ENCODE measurements around the gene SNX4. TPM values are rescaled to one million over a fixed set of nuclear protein-coding genes. Genes with fewer than 3 reads are reported as not detected.
"Not testable (repeated sequence)": the region's sequence is repeated elsewhere in the genome, so short reads cannot be mapped to it uniquely, and the experiment has no call there.

The SNX4 gene
- total RNA-seq, 2 experiments from 2014 or later, result 28.3 to 31.3 TPM

DNA sequence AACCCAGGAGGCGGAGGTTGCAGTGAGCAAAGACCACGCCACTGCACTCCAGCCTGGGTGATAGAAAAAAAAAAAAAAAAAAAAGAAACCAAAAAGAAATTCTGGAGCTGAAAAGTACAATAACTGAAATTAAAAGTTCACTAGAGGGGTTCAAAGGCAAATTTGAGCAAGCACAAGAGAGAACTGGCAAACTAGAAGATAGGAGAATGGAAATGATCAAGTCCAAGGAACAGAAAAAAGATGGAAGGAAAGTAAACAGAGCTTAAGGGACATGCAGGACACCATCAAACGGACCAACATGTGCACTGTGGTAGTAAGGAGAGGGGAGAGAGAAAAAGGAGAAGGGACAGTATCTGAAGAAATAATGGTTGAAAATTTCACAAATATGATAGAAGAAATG, 12.9 kb downstream of the SNX4 start:
- POLR2A ChIA-PET, result interaction anchor here (0.6 to 0.8 kb wide), 2 partner anchors 14 to 263 kb away, joined by 3 to 4 read pairs; no protein-coding TSS in a partner anchor
- no peak for TF ChIP-seq CTCF (IDR thresholded peaks at IDR 0.05)
- Mint-ChIP-seq H3K27me3 (no peaks in the 10 kb centered on the region), H3K4me1 (ENCODE audit: low read depth) (peaks cover 13% of the 10 kb centered on the region), H3K4me3 (no peak overlapping the region), H3K27ac (no peak overlapping the region), H3K36me3 (ENCODE audit: low read depth) (peaks cover 56% of the 10 kb centered on the region), H3K9me3 (peaks cover 10% of the 10 kb centered on the region)
- ATAC-seq (no peak), DNase-seq (no peak)
- CTCF ChIA-PET, result no interaction called here
- intact Hi-C loops (cut with micrococcal nuclease), result no loop called here

- peaks cover 24% of the 10 kb centered on the region for H3K36me3 Mint-ChIP-seq (ENCODE audit: low read depth)
- CTCF ChIA-PET, result no interaction called here
These were observed 21.4 kb downstream of the SNX4 start for GRCh38 chr3:125498630-125499029.

DNA sequence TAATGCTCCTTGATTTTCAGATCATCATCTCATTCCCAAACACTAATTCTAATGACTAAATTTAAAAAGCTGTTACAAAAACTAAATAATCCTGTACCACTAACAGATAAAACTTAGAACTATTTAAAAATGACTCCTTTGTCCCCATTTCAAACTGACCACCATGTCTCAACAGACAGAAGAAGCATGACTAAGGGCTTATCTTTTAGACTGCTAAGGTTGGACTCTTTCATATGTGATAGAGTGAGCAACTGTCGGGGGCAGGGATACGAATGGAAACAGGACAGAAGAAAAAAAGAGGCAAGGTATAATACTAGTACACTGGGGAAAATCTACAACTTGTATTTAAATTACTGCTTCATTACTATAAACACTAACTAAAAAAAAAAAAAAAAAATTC, 23.3 kb downstream of the SNX4 start:
- H3K9me3 Mint-ChIP-seq, result no peaks in the 10 kb centered on the region
- intact Hi-C loops (cut with micrococcal nuclease), result no loop called here
- ChIA-PET CTCF (no interaction called here), POLR2A (no interaction called here)
- no peak for TF ChIP-seq CTCF (IDR thresholded peaks at IDR 0.05)
- no peaks in the 10 kb centered on the region for H3K4me1 Mint-ChIP-seq (ENCODE audit: low read depth)
- no peaks in the 10 kb centered on the region for H3K27me3 Mint-ChIP-seq
- H3K36me3 Mint-ChIP-seq (ENCODE audit: low read depth), result peaks cover 20% of the 10 kb centered on the region
- H3K4me3 Mint-ChIP-seq, result no peak overlapping the region
- ATAC-seq (no peak), DNase-seq (no peak)
- H3K27ac Mint-ChIP-seq, result no peak overlapping the region

More at GRCh38 chr3:125498630-125499029, 21.4 kb downstream of the SNX4 start:
- H3K4me1 Mint-ChIP-seq (ENCODE audit: low read depth), result no peaks in the 10 kb centered on the region
- no peak overlapping the region for H3K4me3 Mint-ChIP-seq
- intact Hi-C loops (cut with micrococcal nuclease), result no loop called here
- POLR2A ChIA-PET, result no interaction called here
- ATAC-seq (no peak), DNase-seq (no peak)
- no peaks in the 10 kb centered on the region for H3K27me3 Mint-ChIP-seq
- H3K9me3 Mint-ChIP-seq, result no peaks in the 10 kb centered on the region
- no peak for TF ChIP-seq CTCF (IDR thresholded peaks at IDR 0.05)
- no peak overlapping the region for H3K27ac Mint-ChIP-seq

GRCh38 chr3:125482406-125482805, 37.6 kb downstream of the SNX4 start:
- ATAC-seq (no peak), DNase-seq (no peak)
- Mint-ChIP-seq H3K27me3 (no peaks in the 10 kb centered on the region), H3K27ac (no peak overlapping the region), H3K4me1 (ENCODE audit: low read depth) (no peaks in the 10 kb centered on the region), H3K4me3 (no peak overlapping the region), H3K9me3 (no peaks in the 10 kb centered on the region), H3K36me3 (ENCODE audit: low read depth) (peaks cover 8% of the 10 kb centered on the region)
- ChIA-PET POLR2A (no interaction called here), CTCF (interaction anchor here (1.6 kb wide), 1 partner anchor 11 kb away, joined by 5 read pairs; no protein-coding TSS in a partner anchor)
- no peak for TF ChIP-seq CTCF (IDR thresholded peaks at IDR 0.05)
- intact Hi-C loops (cut with micrococcal nuclease), result no loop called here

- ATAC-seq, result no peak
- Mint-ChIP-seq H3K27me3 (no peaks in the 10 kb centered on the region), H3K4me1 (ENCODE audit: low read depth) (no peaks in the 10 kb centered on the region), H3K9me3 (no peaks in the 10 kb centered on the region), H3K36me3 (ENCODE audit: low read depth) (peaks cover 8% of the 10 kb centered on the region), H3K4me3 (no peak overlapping the region), H3K27ac (no peak overlapping the region)
- CTCF ChIA-PET, result interaction anchor here (1.1 to 1.6 kb wide), 2 partner anchors 11 to 104 kb away, joined by 3 to 5 read pairs; no protein-coding TSS in a partner anchor
- POLR2A ChIA-PET, result no interaction called here
- TF ChIP-seq CTCF (IDR thresholded peaks at IDR 0.05), result no peak
- intact Hi-C loops (cut with micrococcal nuclease), result no loop called here
- no peak for DNase-seq
These were observed 38.2 kb downstream of the SNX4 start for GRCh38 chr3:125481786-125482185.

GRCh38 chr3:125481375-125481759, 38.6 kb downstream of the SNX4 start:
- ChIA-PET POLR2A (interaction anchor here (1.0 kb wide), 1 partner anchor 38 kb away, joined by 4 read pairs; the partner anchor contains the start of gene SNX4), CTCF (interaction anchor here (1.1 to 1.6 kb wide), 2 partner anchors 10 to 105 kb away, joined by 3 to 5 read pairs; no protein-coding TSS in a partner anchor)
- H3K27me3 Mint-ChIP-seq; H3K9me3 Mint-ChIP-seq; H3K4me1 Mint-ChIP-seq (ENCODE audit: low read depth); H3K36me3 Mint-ChIP-seq (ENCODE audit: low read depth); intact Hi-C loops (cut with micrococcal nuclease); H3K4me3 Mint-ChIP-seq; ATAC-seq; DNase-seq; H3K27ac Mint-ChIP-seq: not testable (repeated sequence)
